Measurements from ENCODE around the gene GAA. TPM values are rescaled to one million over a fixed set of nuclear protein-coding genes. Genes with fewer than 3 reads are reported as not detected.
A peak's percentile ranks its signal among the peaks of the same experiment; 100 is the strongest.

The GAA gene
- total RNA-seq, 2 donors from 2014 or later: 167 to 217 TPM

DNA sequence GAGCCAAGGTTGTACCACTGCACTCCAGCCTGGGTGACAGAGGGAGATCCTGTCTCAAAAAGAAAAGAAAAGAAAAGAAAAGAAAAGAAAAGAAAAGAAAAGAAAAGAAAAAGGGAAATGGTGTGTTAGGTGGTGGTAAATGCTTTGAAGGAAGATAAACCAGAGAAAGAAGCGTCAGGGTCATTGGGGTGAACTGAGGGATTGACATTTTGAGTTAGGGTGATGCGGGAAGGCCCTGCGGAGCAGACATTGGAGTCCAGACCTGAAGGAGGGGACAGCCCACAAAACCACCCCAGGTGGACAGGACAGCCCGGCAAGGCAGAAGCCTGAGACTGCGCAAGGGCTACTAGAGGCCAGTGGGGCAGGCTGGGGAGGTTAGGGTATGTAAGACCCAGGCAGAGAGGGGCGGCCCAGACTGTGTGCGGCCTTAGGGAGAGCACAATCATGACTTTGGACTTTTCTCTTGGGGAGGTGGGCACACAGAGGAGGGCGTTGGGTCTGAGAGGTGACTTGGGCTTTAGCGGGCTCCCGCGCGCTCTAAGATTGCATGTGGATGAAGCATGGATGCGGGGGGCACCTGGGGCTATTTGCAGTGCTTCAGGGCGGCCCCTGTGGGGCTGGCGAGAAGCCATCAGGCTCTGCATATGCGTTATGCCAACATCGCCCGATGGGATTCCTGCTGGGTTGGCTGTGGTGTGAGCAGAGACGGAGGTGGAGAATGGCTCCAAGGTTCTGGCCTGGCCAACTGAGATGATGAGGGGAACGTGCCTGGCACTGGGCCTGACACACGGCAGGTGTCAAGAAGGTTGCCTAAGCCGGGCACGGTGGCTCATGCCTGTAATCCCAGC is 3.3 kb upstream of the GAA start:
- Histone ChIP-seq H3K9me3 (no peaks in the 10 kb centered on the region), H3K27me3 (replicated peaks; ENCODE audit: insufficient read depth) (no peaks in the 10 kb centered on the region), H3K4me1 (replicated peaks) (no peaks in the 10 kb centered on the region), H3K27ac (no peak overlapping the region), H3K36me3 (no peaks in the 10 kb centered on the region), H3K4me3 (no peak overlapping the region)
- no peak for TF ChIP-seq POLR2A (IDR thresholded peaks at IDR 0.05)
- intact Hi-C loops (cut with DNase I): no loop called here
- no peak for DNase-seq (ENCODE audit: low spot score)
- WGBS: 91% methylated on average over 23 of the region's 23 CpGs

DNA sequence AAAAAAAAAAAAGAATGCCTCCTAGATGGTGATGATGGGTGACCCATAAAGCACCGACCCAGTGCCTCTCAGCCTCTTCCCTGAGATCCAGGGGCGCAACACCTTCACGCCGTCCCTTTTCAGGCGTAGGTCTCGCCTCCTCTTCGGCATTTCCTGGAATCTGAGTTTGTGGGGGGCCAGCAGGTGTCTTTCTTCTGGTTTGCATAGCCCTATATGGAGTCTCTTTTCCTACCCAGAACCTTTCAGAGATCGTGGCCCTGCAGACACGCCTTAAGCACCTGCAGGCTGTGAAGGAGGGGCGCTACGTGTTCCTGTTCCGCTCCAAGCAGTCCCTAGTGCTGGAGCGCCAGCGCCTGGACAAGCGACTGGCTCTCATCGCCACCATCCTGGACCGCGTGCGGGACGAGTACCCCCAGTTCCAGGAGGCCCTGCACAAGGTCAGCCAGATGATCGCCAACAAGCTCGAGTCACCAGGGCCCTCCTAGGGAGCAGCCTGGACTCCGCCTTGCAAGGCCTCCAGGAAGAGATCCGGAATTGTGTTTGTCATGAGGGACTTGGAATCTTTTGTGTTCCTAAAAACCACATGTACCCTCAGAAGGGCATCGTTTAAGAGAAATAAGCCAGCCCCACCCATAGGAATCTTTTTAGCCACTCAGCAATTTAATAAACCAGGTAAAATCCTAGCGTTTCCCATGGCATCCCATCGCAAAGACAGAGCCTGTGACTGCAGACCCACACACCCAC is 1.9 kb upstream of the GAA start:
- H3K36me3 ChIP-seq: no peaks in the 10 kb centered on the region
- H3K4me1 ChIP-seq (replicated peaks): peaks cover 3% of the 10 kb centered on the region
- WGBS: 89% methylated on average over 27 of the region's 27 CpGs
- TF ChIP-seq, protein P1, sequence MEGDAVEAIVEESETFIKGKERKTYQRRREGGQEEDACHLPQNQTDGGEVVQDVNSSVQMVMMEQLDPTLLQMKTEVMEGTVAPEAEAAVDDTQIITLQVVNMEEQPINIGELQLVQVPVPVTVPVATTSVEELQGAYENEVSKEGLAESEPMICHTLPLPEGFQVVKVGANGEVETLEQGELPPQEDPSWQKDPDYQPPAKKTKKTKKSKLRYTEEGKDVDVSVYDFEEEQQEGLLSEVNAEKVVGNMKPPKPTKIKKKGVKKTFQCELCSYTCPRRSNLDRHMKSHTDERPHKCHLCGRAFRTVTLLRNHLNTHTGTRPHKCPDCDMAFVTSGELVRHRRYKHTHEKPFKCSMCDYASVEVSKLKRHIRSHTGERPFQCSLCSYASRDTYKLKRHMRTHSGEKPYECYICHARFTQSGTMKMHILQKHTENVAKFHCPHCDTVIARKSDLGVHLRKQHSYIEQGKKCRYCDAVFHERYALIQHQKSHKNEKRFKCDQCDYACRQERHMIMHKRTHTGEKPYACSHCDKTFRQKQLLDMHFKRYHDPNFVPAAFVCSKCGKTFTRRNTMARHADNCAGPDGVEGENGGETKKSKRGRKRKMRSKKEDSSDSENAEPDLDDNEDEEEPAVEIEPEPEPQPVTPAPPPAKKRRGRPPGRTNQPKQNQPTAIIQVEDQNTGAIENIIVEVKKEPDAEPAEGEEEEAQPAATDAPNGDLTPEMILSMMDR (IDR thresholded peaks at IDR 0.05): no peak
- TF ChIP-seq POLR2A (IDR thresholded peaks at IDR 0.05): no peak
- no peak for TF ChIP-seq POLR2AphosphoS5 (IDR thresholded peaks at IDR 0.05)
- H3K9me3 ChIP-seq: no peaks in the 10 kb centered on the region
- intact Hi-C loops (cut with DNase I): loop anchor here (5.0 kb wide), 1 partner anchor 62 kb away; the partner anchor contains the start of genes CCDC40 and TBC1D16
- no peaks in the 10 kb centered on the region for H3K27me3 ChIP-seq (replicated peaks; ENCODE audit: insufficient read depth)
- no peak overlapping the region for H3K4me3 ChIP-seq
- H3K27ac ChIP-seq: no peak overlapping the region
- no peak for DNase-seq (ENCODE audit: low spot score)

DNA sequence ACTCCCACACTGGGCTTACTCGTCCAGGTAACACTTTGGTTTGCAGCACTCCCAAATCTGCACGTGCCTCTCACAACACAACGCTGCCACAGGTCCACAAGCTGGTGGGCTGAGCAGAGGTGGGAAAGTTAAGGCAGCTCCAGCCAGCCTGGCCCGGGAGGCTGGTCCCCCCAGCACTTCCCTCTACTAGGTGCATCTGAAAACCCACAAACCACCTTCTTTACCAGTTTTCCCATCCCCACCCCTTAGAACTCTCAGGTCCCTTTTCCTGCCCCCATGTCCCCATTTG is 1.4 kb upstream of the GAA start:
- no peak overlapping the region for H3K27ac ChIP-seq
- no peak overlapping the region for H3K4me3 ChIP-seq
- intact Hi-C loops (cut with DNase I): loop anchor here (5.0 kb wide), 1 partner anchor 63 kb away; the partner anchor contains the start of genes CCDC40 and TBC1D16
- WGBS: 92% methylated on average over 4 of the region's 4 CpGs
- no peak for DNase-seq (ENCODE audit: low spot score)
- H3K4me1 ChIP-seq (replicated peaks): peaks cover 3% of the 10 kb centered on the region
- no peaks in the 10 kb centered on the region for H3K27me3 ChIP-seq (replicated peaks; ENCODE audit: insufficient read depth)
- H3K36me3 ChIP-seq: no peaks in the 10 kb centered on the region
- TF ChIP-seq, protein P1 (IDR thresholded peaks at IDR 0.05): no peak
- TF ChIP-seq POLR2A (IDR thresholded peaks at IDR 0.05) (no peak), POLR2AphosphoS5 (IDR thresholded peaks at IDR 0.05) (no peak)
- H3K9me3 ChIP-seq: no peaks in the 10 kb centered on the region

DNA sequence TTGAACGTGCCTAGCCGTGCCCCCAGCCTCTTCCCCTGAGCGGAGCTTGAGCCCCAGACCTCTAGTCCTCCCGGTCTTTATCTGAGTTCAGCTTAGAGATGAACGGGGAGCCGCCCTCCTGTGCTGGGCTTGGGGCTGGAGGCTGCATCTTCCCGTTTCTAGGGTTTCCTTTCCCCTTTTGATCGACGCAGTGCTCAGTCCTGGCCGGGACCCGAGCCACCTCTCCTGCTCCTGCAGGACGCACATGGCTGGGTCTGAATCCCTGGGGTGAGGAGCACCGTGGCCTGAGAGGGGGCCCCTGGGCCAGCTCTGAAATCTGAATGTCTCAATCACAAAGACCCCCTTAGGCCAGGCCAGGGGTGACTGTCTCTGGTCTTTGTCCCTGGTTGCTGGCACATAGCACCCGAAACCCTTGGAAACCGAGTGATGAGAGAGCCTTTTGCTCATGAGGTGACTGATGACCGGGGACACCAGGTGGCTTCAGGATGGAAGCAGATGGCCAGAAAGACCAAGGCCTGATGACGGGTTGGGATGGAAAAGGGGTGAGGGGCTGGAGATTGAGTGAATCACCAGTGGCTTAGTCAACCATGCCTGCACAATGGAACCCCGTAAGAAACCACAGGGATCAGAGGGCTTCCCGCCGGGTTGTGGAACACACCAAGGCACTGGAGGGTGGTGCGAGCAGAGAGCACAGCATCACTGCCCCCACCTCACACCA is 724 bp downstream of the GAA start:
- Histone ChIP-seq H3K9me3 (no peaks in the 10 kb centered on the region), H3K4me3 (peak overlapping the region; percentile 78 to 91), H3K36me3 (no peaks in the 10 kb centered on the region), H3K4me1 (replicated peaks) (peaks cover 3% of the 10 kb centered on the region), H3K27me3 (replicated peaks; ENCODE audit: insufficient read depth) (no peaks in the 10 kb centered on the region), H3K27ac (peak overlapping the region; percentile 92 to 93)
- intact Hi-C loops (cut with DNase I): loop anchor here (1.0 to 5.0 kb wide), 2 partner anchors 45 to 65 kb away; partner anchors contain the start of genes CCDC40, EIF4A3 and TBC1D16
- TF ChIP-seq, protein P1 (IDR thresholded peaks at IDR 0.05): no peak
- no peak for TF ChIP-seq POLR2A (IDR thresholded peaks at IDR 0.05)
- no peak for TF ChIP-seq POLR2AphosphoS5 (IDR thresholded peaks at IDR 0.05)
- WGBS: 36% methylated on average over 21 of the region's 21 CpGs
- DNase-seq (ENCODE audit: low spot score): no peak
